GM18520 (cell line): ENCODE data around the gene STK17B.

ENCODE experiments used
- ATAC-seq: cut with Tn5 transposase; IDR thresholded peaks from one replicate; pipeline ENCODE4 v1.9.1; 2021; ENCODE audit not compliant: unreplicated experiment

The STK17B gene

GRCh38 chr2:196184921-196185320 is 13.5 kb upstream of the STK17B start:
- ATAC-seq = no peak

- ATAC-seq = no peak
These were observed 12.3 kb upstream of the STK17B start for GRCh38 chr2:196183528-196184231.

GRCh38 chr2:196183172-196183473 is 11.7 kb upstream of the STK17B start:
- no peak for ATAC-seq

GRCh38 chr2:196182439-196183171 is 11.2 kb upstream of the STK17B start:
- peak; percentile 93 for ATAC-seq

GRCh38 chr2:196181484-196181883 is 10.1 kb upstream of the STK17B start:
- no peak for ATAC-seq

- ATAC-seq = no peak
These were observed 5.7 kb upstream of the STK17B start for GRCh38 chr2:196177124-196177523.

- ATAC-seq = peak; percentile 53
These were observed 4.9 kb upstream of the STK17B start for GRCh38 chr2:196176142-196176738.

GRCh38 chr2:196174404-196174803 is 3.0 kb upstream of the STK17B start:
- ATAC-seq = no peak

- ATAC-seq = no peak
These were observed 2.1 kb upstream of the STK17B start for GRCh38 chr2:196173505-196173904.

GRCh38 chr2:196172951-196173350 is 1.6 kb upstream of the STK17B start:
- no peak for ATAC-seq

- ATAC-seq = no peak
These were observed 568 bp upstream of the STK17B start for GRCh38 chr2:196171946-196172345.

- ATAC-seq = no peak
These were observed 651 bp downstream of the STK17B start for GRCh38 chr2:196170606-196171247.

- peak; percentile 23 for ATAC-seq
These were observed 1.2 kb downstream of the STK17B start for GRCh38 chr2:196170213-196170605.

GRCh38 chr2:196169516-196169915 is 1.9 kb downstream of the STK17B start:
- no peak for ATAC-seq

GRCh38 chr2:196168181-196168580 is 3.2 kb downstream of the STK17B start:
- ATAC-seq = no peak

- ATAC-seq = no peak
These were observed 3.7 kb downstream of the STK17B start for GRCh38 chr2:196167666-196168065.

GRCh38 chr2:196166876-196167275 is 4.5 kb downstream of the STK17B start:
- ATAC-seq = no peak

- ATAC-seq = no peak
These were observed 6.4 kb downstream of the STK17B start for GRCh38 chr2:196165016-196165415.

- ATAC-seq = no peak
These were observed 8.1 kb downstream of the STK17B start for GRCh38 chr2:196163285-196163684.

- no peak for ATAC-seq
These were observed 8.7 kb downstream of the STK17B start for GRCh38 chr2:196162586-196163175.

- ATAC-seq = no peak
These were observed 10.4 kb downstream of the STK17B start for GRCh38 chr2:196160946-196161345.
